ENCODE data around the gene NOL4L.
"Not testable (repeated sequence)": the region's sequence is repeated elsewhere in the genome, so short reads cannot be mapped to it uniquely, and the experiment has no call there.

NOL4L gene

DNA sequence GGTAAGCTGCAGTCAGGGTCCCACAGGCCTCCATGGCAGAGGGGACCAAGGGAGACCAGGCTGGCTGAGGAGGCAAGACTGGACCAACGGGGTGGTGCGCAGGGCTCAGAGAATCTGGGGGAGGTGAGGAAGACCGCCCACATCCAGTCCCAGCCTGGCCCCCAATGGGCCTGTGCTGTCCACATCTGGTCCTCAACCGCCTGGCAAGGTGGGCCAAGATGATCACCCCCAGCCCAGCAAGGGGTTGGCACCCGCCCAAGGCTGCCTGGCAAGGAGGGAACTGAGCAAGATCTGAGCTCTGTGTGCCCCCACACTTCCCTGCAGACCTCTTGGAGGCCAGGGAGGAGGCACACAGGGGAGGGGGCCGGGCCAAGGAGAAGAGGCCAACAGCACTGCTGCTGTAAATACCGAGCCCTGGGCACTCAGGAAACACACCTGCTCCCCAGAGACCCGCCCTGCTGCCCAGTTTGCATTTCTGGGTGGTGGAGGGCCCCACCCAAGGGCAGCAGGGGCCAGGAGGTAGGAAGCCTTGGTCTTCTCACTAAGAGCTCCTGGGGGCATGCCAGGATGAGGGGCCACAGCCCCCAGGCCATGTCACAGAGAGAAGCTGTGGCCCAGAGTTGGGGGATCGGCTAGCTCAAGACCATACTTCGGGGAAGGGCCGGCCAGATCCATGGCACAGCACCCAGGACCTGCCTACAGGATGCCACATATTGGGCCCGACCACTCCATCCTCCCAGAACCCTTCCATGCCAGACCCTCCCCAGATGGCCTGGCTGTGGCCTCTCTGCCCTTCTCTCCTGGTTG is 117.4 kb downstream of the NOL4L start:
- DNase-seq = no peak

GRCh38 chr20:32466739-32467505 is 118.2 kb downstream of the NOL4L start:
- DNase-seq = no peak

- not testable (repeated sequence) for DNase-seq
Measured at GRCh38 chr20:32465901-32466675, 119.0 kb downstream of the NOL4L start.

DNA sequence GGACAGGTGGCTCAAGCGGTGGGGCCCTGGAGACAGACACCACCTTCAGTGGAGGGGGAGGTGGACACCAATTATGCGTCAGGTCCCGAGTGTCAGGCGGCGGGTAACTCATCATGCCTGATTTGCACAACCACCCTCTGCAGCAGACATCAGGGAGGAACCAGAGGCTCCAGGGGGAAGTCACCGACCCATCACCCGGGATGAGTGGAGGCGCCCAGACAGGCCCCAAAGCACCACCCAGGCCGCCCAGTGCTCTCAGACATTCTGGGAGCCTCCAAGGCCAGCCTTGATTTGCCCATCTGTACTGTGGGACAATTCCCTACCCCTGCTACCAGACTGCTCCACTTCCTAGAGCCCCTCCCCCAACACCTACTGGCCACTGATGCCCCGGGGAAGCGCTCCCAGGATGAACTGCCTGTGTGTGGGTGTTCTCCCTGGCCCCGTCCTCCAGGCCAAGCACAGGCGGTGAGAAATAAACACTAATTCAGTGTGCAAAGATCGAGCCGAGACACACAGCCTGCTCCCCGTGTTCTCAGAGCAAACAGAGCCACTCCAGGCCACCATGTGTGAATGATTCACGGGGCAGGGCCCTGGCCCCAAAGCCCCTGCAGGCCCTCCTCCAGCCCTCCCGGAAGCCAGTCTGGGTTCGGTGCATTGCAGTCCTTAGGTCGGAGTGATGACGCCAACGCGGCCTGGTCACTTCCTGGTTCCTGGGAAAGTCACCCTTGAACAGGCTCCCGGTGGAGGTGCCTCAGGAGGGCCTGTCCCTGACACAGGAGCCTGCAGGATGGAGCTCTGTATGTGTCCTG is 119.8 kb downstream of the NOL4L start:
- no peak for DNase-seq

- DNase-seq = no peak
Measured at GRCh38 chr20:32464401-32465091, 120.6 kb downstream of the NOL4L start.

DNA sequence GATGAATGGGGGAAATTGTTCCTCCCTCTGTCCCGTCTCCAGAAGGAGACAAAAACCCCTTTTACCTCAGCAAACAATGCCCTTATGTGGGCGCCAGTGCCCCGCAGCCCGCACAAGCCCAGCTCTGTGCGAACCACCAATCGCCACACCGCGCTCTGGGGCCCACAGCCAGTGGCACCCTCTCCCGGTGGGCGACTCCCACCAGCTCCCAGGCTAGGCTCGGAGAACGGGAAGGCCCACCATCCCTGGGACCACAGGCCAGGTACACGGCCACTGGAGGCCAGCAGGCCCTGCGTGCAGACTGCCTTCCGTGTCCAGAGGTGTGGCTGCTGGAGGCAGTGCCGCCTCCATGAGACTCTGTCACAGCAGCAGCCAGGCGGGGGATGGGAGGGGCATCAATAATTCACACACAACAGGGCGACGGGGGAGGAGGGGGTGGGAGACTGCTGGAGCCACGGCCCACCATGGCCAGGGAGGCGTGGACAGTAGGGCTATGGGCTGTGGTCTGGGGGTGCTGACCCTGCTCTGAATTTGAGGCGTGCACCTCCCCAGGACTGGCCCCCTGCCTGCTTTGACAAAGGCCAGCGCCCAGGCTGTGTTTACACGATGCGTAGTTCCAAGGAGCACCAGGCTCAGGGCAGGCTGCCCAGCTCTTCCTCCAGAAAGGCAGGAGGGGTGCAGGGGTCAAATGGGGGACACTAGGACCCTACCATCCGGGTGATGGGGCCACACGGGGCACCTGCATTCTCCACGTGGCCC is 121.3 kb downstream of the NOL4L start:
- DNase-seq = no peak

DNA sequence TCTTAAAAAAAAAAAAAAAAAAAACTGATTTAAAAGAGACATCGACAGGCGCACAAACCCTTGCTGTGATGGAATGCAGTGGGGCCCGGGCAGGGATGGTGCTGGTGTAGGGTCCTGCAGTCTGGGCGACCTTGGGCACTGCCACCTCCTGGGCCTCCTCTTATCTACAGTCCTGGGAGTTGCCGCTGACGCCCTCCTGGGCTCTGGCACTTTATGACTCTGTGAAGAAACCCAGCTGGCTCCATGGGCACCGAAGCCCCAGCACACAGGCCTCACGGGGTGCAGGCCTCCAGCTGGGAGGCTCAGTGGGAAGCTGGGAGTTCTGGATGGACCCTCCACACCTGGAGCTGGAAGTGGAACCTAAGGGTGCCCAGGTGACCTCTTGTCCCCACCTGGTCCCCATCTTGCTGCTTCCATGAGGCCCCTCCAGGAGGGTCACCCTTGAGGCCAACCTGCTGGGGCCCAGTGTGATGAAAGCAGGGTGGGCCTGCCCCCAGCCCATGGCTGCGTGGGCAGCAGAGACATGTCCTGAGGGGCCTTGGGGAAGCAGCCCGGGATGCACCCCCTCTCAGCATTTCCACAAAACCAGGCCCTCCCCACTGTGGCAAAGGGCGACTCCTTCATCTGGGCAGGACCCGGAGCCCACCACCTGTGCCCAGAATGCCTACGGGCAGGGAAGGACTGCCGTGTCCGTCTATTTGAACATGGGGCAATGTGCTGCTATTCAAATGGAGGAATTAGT is 122.1 kb downstream of the NOL4L start:
- no peak for DNase-seq

- DNase-seq = no peak
Measured at GRCh38 chr20:32461836-32462600, 123.1 kb downstream of the NOL4L start.

GRCh38 chr20:32460683-32461320 is 124.3 kb downstream of the NOL4L start:
- DNase-seq = no peak

- DNase-seq = no peak
Measured at GRCh38 chr20:32460231-32460630, 124.9 kb downstream of the NOL4L start.

DNA sequence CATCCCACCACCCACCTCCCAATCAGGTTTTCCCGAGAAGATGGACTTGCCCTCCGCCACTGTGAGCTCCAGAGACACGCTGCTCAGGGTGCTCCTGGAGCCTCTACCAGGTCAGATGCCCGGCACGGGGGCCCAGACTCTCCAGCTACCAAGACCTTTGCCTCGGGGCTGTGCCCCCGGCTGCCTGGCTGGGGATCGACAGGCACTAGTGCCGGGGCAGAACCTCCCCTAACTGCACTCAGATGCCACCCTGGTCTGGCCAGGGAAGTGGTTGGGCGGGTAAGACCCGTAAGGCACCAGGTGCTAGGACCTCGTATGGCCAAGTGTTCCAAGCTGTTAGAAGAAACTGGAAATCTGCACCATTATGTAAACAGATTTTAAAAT is 126.3 kb downstream of the NOL4L start:
- no peak for DNase-seq

DNA sequence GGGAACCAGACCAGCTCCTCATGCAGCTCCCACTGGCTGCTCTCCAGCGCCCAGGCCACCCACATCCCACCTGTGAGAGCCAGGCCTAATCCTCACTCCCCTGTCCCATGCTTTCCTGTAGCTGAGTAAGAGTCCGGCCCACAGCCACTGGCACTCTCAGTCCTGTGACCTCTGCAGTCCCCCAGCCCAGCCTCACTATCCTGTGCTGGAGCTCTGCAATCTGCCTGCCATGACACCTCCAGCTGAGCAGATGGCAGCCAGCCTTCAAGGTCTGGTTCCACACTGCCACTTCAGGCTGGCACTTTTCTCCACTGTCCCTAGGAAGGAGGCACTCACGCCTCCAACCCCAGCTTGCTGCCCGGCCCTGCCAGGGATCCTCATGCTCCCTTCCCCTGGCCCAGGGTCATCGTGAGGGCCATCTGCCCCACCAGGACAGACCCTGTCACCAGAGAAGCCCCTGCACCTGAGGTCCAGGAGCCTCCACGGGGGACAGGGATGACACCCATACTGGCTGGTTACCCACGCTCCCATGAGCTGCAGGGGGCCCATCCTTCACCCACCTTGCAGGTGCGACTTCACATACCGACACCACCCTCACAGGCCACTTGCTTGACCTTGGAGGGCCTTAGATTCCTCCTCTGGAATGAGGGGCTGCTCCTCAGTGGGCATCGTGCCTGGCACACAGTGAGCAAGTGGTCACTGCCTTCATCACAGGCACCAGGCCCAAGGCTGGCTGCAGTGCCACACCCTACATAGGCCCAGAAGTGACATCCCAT is 126.9 kb downstream of the NOL4L start:
- peak; percentile 49 for DNase-seq

- DNase-seq = peak; percentile 92
Measured at GRCh38 chr20:32457479-32457986, 127.6 kb downstream of the NOL4L start.

DNA sequence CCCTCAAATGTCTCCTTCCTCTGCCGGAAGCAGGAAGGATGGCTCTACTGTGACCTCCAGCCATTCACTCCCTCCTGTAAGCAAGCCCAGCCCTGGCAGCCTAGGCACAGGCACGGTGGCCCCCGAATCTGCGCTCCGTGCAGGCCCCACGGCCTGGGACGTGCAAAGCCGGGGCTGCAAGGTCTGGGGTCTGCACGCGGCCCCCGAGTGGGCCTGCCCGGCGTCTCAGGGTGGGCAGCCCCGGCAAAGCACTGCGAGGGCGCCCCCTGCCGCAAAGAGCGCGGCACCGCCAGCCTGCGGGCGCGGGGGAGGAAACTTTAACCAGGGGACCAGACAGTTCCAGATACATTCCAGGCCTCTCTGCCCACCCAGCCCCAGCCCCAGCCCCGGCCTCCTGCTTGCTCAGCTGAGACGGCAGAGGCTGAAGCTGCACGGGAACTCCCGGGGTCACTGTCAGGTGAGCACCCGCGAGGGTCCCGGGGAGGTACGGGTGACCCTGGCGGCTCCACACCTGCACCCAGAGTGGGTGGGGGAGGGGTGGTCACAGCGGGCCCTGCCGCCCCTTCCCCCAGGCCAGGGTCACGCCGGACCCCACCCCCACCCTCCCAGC is 128.2 kb downstream of the NOL4L start:
- DNase-seq = peak; percentile 74

GRCh38 chr20:32455901-32456701 is 129.0 kb downstream of the NOL4L start:
- no peak for DNase-seq

DNA sequence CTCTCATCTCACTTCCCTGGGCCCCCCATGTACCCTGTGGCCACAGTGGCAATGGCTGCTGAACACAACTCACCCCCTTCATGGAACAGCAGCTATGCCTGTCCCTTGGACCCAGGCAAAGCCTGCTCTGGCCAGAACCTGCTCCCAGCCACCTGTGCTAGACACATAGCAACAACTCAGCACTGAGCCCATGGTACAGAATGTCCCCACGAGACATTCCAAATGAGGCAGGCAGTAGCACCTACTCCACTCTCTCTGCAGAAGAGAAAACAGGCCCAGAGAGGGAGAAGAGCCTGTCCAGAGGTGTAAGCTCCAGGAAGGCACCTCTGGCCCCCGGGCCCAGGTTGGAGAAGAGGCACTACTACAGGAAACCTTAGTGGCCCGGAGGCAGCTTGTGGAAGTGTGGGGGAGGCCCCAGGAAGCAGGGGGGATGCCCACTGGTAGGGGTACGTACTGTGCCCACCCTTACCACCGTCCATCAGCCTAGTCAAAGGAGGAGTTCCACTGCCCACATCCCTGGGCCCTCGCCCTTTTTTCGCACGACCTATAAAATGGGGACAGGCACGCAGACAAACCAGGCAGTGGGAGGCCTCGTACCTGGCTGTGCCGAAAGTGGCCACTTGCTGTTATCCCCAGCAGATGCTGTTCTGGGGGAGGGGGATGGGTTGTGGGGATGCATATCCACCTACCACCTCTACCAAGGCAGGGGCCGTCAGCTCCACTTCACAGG is 129.8 kb downstream of the NOL4L start:
- DNase-seq = no peak
